Measurements from ENCODE around the gene GTPBP6.
"Not testable (repeated sequence)": the region's sequence is repeated elsewhere in the genome, so short reads cannot be mapped to it uniquely, and the experiment has no call there.

Gene GTPBP6

DNA sequence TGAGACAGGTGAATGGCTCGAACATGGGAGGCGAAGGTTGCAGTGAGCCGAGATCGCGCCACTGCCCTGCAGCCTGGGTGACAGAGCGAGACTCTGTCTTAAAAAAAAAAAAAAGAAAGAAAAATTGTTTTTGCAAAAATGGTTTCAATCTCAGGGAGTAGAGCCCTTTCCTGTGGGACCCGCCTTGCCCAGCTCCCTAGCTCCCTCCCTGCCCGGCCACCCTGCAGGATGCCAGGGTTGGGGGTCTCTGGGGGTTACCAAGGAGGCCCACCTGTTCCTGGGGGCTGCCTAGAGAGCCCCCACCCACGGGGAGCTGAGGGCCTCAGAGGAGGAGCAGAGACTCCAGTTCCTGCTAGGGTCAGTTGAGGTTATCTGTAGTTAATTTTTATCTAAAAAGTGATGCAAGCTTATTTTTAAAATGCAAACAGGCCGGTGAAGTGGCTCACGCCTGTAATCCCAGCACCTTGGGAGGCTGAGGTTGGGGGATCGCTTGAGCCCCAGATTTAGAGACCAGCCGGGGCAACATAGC lies 56.2 kb downstream of the GTPBP6 start:
- DNase-seq: no peak

DNA sequence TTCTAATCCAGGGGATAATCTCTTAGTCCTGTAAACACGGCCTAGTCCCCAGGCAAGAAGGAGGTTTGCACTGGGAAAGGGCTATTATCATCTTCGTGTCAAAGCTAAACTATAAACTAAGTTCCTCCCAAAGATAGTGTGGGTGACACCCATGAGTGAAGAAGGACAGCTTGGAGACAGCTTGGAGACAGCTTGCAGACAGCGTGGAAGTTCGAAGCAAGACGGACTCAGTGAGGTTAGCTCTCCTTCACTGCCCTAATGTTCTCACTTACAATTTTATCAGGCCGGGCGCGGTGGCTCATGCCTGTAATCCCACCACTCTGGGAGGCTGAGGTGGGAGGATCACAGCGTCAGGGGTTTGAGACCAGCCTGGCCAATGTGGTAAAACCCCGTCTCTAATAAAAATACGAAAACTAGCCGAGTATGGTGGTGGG lies 56.7 kb downstream of the GTPBP6 start:
- DNase-seq: no peak

DNA sequence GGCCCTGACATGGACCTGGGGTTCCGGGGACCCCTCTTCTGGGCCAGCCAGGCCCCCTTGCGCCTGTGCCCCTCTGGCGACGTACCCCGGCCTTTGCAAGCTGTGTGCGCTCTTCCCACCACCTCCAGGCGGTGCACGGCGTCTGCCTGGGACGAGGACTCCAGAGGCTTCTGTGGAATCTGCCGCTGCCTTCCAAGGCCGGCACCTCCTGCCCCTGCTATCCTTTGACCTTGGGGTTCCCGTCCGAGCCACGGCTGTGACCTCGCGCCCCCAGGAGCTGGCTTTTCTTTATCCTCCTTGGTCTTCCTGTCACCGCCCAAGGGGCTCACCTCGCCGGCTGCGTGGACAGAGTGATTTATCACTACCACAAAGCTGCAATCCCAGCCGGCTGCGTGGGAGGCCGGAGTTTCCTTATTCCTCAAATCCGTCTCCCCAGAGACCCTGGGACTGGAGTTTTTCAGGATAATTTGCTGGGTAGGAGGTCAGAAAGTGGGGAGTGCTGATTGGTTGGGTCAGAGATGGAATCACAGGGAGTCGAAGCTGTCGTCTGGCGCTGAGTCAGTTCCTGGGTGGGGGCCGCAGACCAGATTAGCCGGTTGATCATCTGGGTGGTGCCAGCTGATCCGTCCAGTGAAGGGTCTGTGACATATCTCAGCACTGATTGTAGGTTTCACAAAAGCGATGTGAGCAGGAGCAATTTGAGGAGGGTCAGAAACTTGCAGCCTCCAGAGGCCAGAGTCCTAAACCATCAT lies 57.3 kb downstream of the GTPBP6 start:
- DNase-seq: no peak

DNA sequence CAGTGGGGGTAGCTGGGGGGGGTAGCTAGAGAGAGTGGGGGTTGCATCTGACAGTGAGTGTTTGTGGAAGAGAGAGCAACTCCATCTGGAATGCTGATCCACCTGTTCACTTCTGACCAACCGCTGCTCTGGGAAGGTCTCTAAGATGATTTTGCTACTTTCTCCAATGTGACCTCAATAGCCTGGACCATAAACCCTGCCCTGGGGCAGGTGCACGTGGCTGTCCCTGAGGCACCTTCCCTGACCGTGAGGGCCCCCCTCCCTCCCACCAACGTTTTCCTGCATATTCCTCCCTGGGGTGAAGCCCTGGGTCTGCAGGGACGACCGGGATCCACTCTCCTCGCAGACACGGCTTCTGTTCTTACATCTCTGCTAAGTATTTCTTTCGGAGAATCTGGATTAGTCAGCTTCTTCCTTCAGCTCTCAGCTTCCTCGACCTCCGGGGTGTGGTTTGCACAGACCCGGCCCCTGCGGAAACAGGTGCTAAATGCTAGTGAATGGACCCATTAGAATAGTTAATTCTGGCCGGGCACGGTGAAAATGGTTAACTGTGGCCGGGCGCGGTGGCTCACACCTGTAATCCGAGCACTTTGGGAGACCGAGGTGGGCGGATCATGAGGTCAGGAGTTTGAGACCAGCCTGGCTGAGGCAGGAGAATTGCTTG lies 58.8 kb downstream of the GTPBP6 start:
- no peak for DNase-seq

DNA sequence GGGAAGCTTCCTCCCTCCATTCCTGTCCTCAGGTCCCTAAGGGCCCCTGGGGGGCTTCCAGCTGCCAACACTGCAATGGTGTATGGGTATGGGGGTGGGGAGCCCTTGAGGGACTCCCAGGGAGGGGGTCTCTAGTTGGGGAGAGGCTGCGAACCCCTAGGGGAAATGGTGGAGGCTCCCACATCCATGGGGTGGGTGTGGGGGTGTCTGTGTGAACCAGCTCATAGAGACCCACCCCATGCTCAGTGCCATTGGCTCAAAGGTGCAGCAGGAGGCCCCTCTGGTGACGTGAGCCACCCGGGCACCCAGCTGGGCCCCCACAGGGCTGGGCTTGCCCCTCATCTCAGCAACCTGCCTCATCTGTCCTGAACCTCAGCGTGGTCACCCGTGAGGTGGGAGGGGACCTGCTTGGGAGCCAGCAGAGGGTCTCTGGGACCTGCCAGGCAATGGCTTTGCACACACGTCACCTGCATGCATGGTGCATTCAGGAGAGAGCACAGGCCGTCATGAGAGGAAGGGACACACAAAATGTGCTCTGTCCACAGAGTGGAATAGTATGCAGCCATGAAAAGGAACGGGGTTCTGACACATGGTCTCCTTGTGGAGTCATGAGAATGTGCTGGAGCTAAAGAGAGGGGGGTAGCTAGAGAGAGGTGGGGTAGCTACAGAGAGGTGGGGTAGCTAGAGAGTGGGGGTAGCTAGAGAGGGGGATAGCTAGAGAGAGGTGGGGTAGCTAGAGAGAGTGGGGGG lies 60.1 kb downstream of the GTPBP6 start:
- DNase-seq: no peak

DNA sequence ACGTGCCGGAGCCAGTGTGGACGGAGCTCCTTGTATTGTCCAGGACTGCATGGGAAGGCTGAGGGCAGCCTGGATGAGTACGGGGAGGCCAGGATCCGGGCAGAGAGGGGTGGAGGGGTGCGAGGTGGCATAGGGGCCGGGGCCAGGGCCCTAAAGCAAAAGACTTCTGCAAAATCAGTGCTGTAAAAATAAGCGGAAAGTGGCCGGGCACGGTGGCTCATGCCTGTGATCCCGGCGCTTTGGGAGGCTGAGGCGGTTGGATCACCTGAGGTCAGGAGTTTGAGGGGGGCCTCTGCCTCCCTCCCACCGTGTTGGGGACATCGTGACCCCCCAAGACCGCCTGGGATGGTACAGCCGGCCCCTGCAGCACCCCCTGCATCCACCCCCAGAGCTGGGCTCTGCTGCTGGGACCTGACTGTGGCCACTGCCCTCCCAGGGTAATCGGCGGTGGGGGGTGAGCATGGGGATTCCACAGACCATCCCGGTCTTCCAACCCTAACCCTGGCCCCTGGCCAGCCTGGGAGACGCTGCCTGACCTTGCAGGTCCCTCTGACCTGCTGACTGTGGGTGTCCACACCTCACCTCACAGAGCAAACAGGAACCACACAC lies 60.8 kb downstream of the GTPBP6 start:
- DNase-seq: no peak

DNA sequence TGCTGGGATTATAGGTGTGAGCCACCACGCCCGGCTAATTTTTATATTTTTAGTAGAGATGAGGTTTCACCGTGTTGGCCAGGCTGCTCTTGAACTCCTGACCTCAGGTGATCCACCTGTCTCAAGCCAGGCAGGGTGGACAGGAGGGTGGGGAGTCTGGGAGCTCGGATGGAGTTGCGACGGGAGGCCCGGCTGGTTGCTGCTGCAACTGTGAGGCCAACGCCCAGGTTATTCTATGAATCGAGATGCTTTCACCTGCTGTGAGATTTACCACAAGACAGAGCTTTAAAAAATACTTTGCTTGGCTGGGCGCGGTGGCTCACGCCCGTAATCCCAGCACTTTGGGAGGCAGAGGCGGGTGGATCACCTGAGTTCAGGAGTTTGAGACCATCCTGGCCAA lies 61.5 kb downstream of the GTPBP6 start:
- DNase-seq: not testable (repeated sequence)

DNA sequence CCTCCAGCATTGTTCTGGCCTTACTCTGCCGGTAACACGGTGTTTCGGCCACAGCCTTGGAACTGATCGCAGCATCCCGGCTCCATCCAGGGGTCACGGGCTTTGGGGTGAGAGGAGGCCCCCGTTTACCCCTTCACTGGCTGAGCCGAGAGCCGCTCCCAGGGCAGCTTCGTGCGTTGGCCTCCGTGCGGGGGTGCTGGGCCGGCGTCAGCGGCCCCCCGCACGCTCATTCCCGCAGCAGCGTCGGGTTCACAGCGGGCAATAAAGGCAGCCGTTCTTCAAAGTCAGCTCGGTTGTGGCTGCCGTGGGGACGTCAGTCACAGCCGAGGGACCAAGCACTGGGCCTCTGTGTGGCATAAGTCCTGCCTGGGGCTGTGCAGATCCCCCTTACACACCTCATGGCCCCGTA lies 62.7 kb downstream of the GTPBP6 start:
- no peak for DNase-seq
